IMR-90 (cell line): ENCODE measurements around the gene FARP1. TPM values are rescaled to one million over a fixed set of nuclear protein-coding genes. Genes with fewer than 3 reads are reported as not detected.

Experiments used
- ATAC-seq: fragments of 200-7000 bp; cut with Tn5 transposase; 2 replicates; pipeline ENCODE4 v1.9.1; 2020; ENCODE audit warnings: low read depth, mild to moderate bottlenecking, moderate library complexity
- BruUV-seq: library from RNA; stranded (reverse); fragments of 400-500 nt; replicated peaks from 2 replicates; lab custom pipeline; 2021; lab: Mats Ljungman, UMichigan
- CTCF ChIA-PET: fragments of 300-600 bp; formaldehyde crosslinking; extraction: SDS; loops from one replicate; lab custom pipeline; 2021; ENCODE audit warnings: antibody characterized with exemption; lab: Yijun Ruan, JAX
- POLR2A ChIA-PET: fragments of 300-600 bp; sonication (Branson Sonifier 250); formaldehyde crosslinking; loops from one replicate; lab custom pipeline; 2022; ENCODE audit warnings: antibody characterized with exemption; ENCODE audit not compliant: unreplicated experiment; lab: Charles Lee
- DNase-seq: peaks from one replicate; pipeline ENCODE4 v3.0.0; 2013
- H2AFZ ChIP-seq: replicated peaks from 2 replicates; pipeline ENCODE3; 2013; ENCODE audit warnings: low read length, mild to moderate bottlenecking; ENCODE audit not compliant: poor library complexity
- H2AK5ac ChIP-seq: 2 replicates; pipeline ENCODE4 v1.6.1; 2013; ENCODE audit warnings: low read depth, low read length, inconsistent platforms
- H2AK9ac ChIP-seq: replicated peaks from 2 replicates; pipeline ENCODE3; 2013; ENCODE audit warnings: mild to moderate bottlenecking, low read depth, low read length, moderate library complexity; ENCODE audit not compliant: poor library complexity
- H2BK120ac ChIP-seq: 2 replicates; pipeline ENCODE4 v1.6.1; 2013; ENCODE audit warnings: low read depth, low read length, inconsistent platforms
- H2BK15ac ChIP-seq: 3 replicates; pipeline ENCODE4 v1.6.1; 2013; ENCODE audit warnings: low read depth, low read length, inconsistent platforms
- H2BK20ac ChIP-seq: 2 replicates; pipeline ENCODE4 v1.6.1; 2013; ENCODE audit warnings: low read depth, mild to moderate bottlenecking, inconsistent platforms, low read length, moderate library complexity
- H2BK5ac ChIP-seq: 2 replicates; pipeline ENCODE4 v1.6.1; 2013; ENCODE audit warnings: mild to moderate bottlenecking, low read depth, low read length, inconsistent platforms; ENCODE audit not compliant: poor library complexity, severe bottlenecking
- H3K14ac ChIP-seq: replicated peaks from 2 replicates; pipeline ENCODE4 v1.6.1; 2013; ENCODE audit warnings: low read depth, low read length, inconsistent platforms
- H3K18ac ChIP-seq: 2 replicates; pipeline ENCODE4 v1.6.1; 2013; ENCODE audit warnings: low read depth, low read length, control low read depth
- H3K23ac ChIP-seq: 2 replicates; pipeline ENCODE4 v1.6.1; 2013; ENCODE audit warnings: low read depth, low read length, inconsistent platforms
- H3K27ac ChIP-seq: 2 replicates; pipeline ENCODE4 v1.5.1; 2013; ENCODE audit warnings: mild to moderate bottlenecking, control low read depth, low read length; ENCODE audit not compliant: insufficient read depth
- H3K27me3 ChIP-seq: 2 replicates; pipeline ENCODE4 v1.6.1; 2013; ENCODE audit warnings: low read length; ENCODE audit not compliant: control insufficient read depth, insufficient read depth
- H3K36me3 ChIP-seq: 2 replicates; pipeline ENCODE4 v1.6.1; 2013; ENCODE audit warnings: low read length, mixed read lengths; ENCODE audit not compliant: control insufficient read depth, insufficient read depth
- H3K4ac ChIP-seq: 2 replicates; pipeline ENCODE4 v1.6.1; 2013; ENCODE audit warnings: low read depth, low read length, inconsistent platforms
- H3K4me1 ChIP-seq: 2 replicates; pipeline ENCODE4 v1.6.1; 2013; ENCODE audit warnings: low read length, mixed read lengths; ENCODE audit not compliant: control insufficient read depth, insufficient read depth
- H3K4me2 ChIP-seq: 2 replicates; pipeline ENCODE4 v1.6.1; 2013; ENCODE audit warnings: low read depth, mild to moderate bottlenecking, control low read depth, low read length, moderate library complexity
- H3K4me3 ChIP-seq: 2 replicates; pipeline ENCODE4 v1.5.1; 2013; ENCODE audit warnings: low read depth, mild to moderate bottlenecking, control low read depth, low read length, moderate library complexity; ENCODE audit not compliant: insufficient read depth
- H3K56ac ChIP-seq: 2 replicates; pipeline ENCODE4 v1.6.1; 2013; ENCODE audit warnings: low read length, inconsistent platforms; ENCODE audit not compliant: insufficient read depth; ENCODE audit errors: extremely low read depth
- H3K79me1 ChIP-seq, 2 experiments: 2 replicates each; pipeline ENCODE4 v1.6.1; 2013; ENCODE audit warnings: low read length in 2 of 2, inconsistent platforms in 1 of 2, low read depth in 1 of 2
- H3K9ac ChIP-seq: 2 replicates; pipeline ENCODE4 v1.6.1; 2013; ENCODE audit warnings: low read depth, low read length, control low read depth
- H3K9me1 ChIP-seq: 2 replicates; pipeline ENCODE4 v1.6.1; 2013; ENCODE audit warnings: low read length, inconsistent platforms; ENCODE audit not compliant: insufficient read depth
- H3K9me3 ChIP-seq: 2 replicates; pipeline ENCODE4 v1.6.1; 2013; ENCODE audit warnings: low read length; ENCODE audit not compliant: control insufficient read depth, insufficient read depth
- H4K20me1 ChIP-seq: 2 replicates; pipeline ENCODE4 v1.6.1; 2013; ENCODE audit warnings: low read length, inconsistent platforms; ENCODE audit not compliant: insufficient read depth
- H4K5ac ChIP-seq: 2 replicates; pipeline ENCODE4 v1.6.1; 2013; ENCODE audit warnings: mild to moderate bottlenecking, low read depth, low read length, control low read depth
- H4K8ac ChIP-seq, 2 experiments: 2 replicates each; pipeline ENCODE4 v1.6.1; 2013; ENCODE audit warnings: low read depth in 2 of 2, low read length in 2 of 2, control low read depth in 1 of 2, inconsistent platforms in 1 of 2
- H4K91ac ChIP-seq: 2 replicates; pipeline ENCODE4 v1.6.1; 2013; ENCODE audit warnings: low read depth, low read length, inconsistent platforms; ENCODE audit not compliant: insufficient read depth
- BHLHE40 ChIP-seq: fragments of 150-350 bp; IDR thresholded peaks from 2 replicates; pipeline ENCODE4 v1.6.1; 2016; ENCODE audit warnings: mild to moderate bottlenecking, low read depth, low read length
- CEBPB ChIP-seq: IDR thresholded peaks from 2 replicates; pipeline ENCODE4 v1.6.1; 2012; ENCODE audit warnings: low read depth, low read length, improper control_type of control experiment
- CHD1 ChIP-seq: IDR thresholded peaks from 2 replicates; pipeline ENCODE4 v1.6.1; 2012; ENCODE audit warnings: low read depth, low read length, improper control_type of control experiment
- FOS ChIP-seq: fragments of 150-350 bp; IDR thresholded peaks from 2 replicates; pipeline ENCODE4 v1.6.1; 2016; ENCODE audit warnings: low read depth, low read length
- MAFK ChIP-seq: IDR thresholded peaks from 2 replicates; pipeline ENCODE4 v1.6.1; 2012; ENCODE audit warnings: low read depth, low read length, improper control_type of control experiment
- MAZ ChIP-seq: IDR thresholded peaks from 2 replicates; pipeline ENCODE4 v1.6.1; 2012; ENCODE audit warnings: low read depth, mild to moderate bottlenecking, low read length, improper control_type of control experiment, moderate library complexity, borderline replicate concordance
- MXI1 ChIP-seq: IDR thresholded peaks from 2 replicates; pipeline ENCODE4 v1.6.1; 2012; ENCODE audit warnings: low read depth, mild to moderate bottlenecking, low read length, moderate library complexity, borderline replicate concordance
- NFE2L2 ChIP-seq: fragments of 150-350 bp; IDR thresholded peaks from 2 replicates; pipeline ENCODE4 v1.6.1; 2016; ENCODE audit warnings: low read depth, mild to moderate bottlenecking, low read length
- POLR2A ChIP-seq: IDR thresholded peaks from 2 replicates; pipeline ENCODE4 v1.6.1; 2012; ENCODE audit warnings: mild to moderate bottlenecking, low read depth, low read length
- RCOR1 ChIP-seq: IDR thresholded peaks from 2 replicates; pipeline ENCODE4 v1.6.1; 2012; ENCODE audit warnings: mild to moderate bottlenecking, low read length, improper control_type of control experiment; ENCODE audit not compliant: insufficient replicate concordance
- RFX5 ChIP-seq: IDR thresholded peaks from 2 replicates; pipeline ENCODE4 v1.8.0; 2012; ENCODE audit warnings: low read depth, mild to moderate bottlenecking, low read length, moderate library complexity
- USF2 ChIP-seq: fragments of 150-350 bp; IDR thresholded peaks from 2 replicates; pipeline ENCODE4 v1.6.1; 2017; ENCODE audit warnings: mild to moderate bottlenecking, antibody characterized with exemption, low read length, low read depth
- WGBS, 2 experiments: methylation state at CpG; one replicate each; pipeline versions ENCODE4 v1.1.5 to v1.1.7; 2013; ENCODE audit warnings: missing lambda C conversion rate in 2 of 2; ENCODE audit not compliant: insufficient read length in 1 of 2; ENCODE audit errors: extremely low coverage in 2 of 2; 5-methylcytosine and 5-hydroxymethylcytosine counted together
- dilution Hi-C: fragments of 300-500 bp; cut with HindIII; formaldehyde crosslinking; loops from one replicate; pipeline ENCODE4 v1.14.3; 2018; ENCODE audit warnings: low sequenced_read_pairs; ENCODE audit not compliant: unreplicated experiment
- in situ Hi-C: fragments of 300-500 bp; cut with MboI; formaldehyde crosslinking; loops from 3 replicates; pipeline ENCODE4 v1.14.3; 2019; ENCODE audit warnings: low sequenced_read_pairs, inconsistent platforms, mixed read lengths
- intact Hi-C: fragments of 100-400 bp; cut with micrococcal nuclease; formaldehyde crosslinking; loops from 2 replicates; pipeline ENCODE4 v1.10.0; 2022
- polyA plus RNA-seq, 3 experiments: library from polyadenylated mRNA; depleted of rRNA; stranded (reverse); fragments of >200 nt; gene quantifications; 2 replicates each; pipeline ENCODE4 v1.2.3, GENCODE V29; 2012; ENCODE audit warnings: low replicate concordance in 1 of 3
- total RNA-seq: library from RNA; depleted of rRNA; stranded (reverse); fragments of >200 nt; gene quantifications from 2 replicates; pipeline ENCODE4 v1.2.3, GENCODE V29; 2012
- TF ChIP-seq, protein P1 (sequence below): fragments of 150-350 bp; IDR thresholded peaks from 2 replicates; pipeline ENCODE4 v1.6.1; 2016; ENCODE audit warnings: low read depth, mild to moderate bottlenecking, low read length, moderate library complexity, borderline replicate concordance
- TF ChIP-seq, protein P2 (sequence below): conservative IDR thresholded peaks from 2 replicates; pipeline ENCODE4 v1.5.1; 2012; ENCODE audit warnings: mild to moderate bottlenecking, low read depth, low read length, improper control_type of control experiment

The FARP1 gene
- total and polyA plus RNA-seq, 2 of the 4 experiments (the other 2 are of a cell fraction), result 39.6 to 57.0 TPM

DNA sequence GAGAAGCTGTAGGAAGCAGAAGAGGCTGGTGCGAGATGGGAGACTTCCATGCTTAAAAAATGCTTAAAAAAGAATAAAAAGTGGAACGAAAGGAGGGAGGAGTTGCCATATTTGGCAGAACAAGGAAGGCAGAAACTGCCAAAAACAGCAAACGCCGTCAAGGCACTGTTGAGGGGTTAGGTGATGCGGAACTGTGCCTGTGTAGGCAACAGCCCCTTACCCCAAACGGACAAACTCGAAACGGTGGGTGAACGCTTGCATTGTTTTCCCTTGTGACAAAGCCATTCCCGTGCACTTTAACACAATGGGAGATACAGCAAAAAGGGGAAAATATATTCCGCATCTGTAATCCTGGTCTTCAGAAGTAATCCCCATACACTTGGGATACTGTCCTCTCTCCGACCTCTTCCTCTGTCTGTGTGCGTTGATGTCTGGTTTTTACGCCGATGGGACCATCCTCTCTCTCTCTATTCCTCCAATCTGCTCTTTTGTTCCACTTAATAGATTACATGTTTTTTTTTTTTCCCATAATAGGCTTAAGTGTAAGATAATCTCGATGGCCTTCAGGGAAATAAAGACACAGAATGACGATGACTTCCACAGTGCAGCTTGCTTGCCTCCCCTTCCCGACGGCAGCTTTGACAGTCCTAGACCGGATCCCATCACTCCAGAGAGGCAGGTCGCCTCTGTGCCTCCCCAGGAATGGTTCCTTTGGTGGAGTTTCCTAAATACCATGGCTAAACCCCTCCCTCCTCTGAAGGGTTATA lies 166.9 kb downstream of the FARP1 start:
- Histone ChIP-seq H2BK20ac (no peak overlapping the region; the same call in 1 of the 2 replicates), H2BK5ac (no peak overlapping the region), H3K36me3 (peaks cover 12% of the 10 kb centered on the region), H4K91ac (no peak overlapping the region), H3K9me3 (no peaks in the 10 kb centered on the region), H3K9ac (no peak overlapping the region), H4K20me1 (peaks cover 6% of the 10 kb centered on the region; the same call in 1 of the 2 replicates), H3K4me1 (peaks cover 19% of the 10 kb centered on the region), H2AK9ac (no peak overlapping the region), H2AK5ac (peak overlapping the region; percentile 94; the same call in 1 of the 2 replicates), H2AFZ (no peak overlapping the region), H2BK15ac (peak overlapping the region; percentile 9; the same call in 1 of the 3 replicates), H3K9me1 (peaks cover 35% of the 10 kb centered on the region), H3K23ac (peak overlapping the region; percentile 35; the same call in 1 of the 2 replicates), H3K4me2 (no peak overlapping the region), H3K18ac (peak overlapping the region; percentile 38; the same call in 1 of the 2 replicates), H3K56ac (no peak overlapping the region), H3K4me3 (no peak overlapping the region), H3K79me1 (peaks cover 57 to 76% of the 10 kb centered on the region in 2 experiments), H3K4ac (peak overlapping the region; percentile 48; the same call in 1 of the 2 replicates), H3K14ac (0 out of 2 replicates have a peak overlapping the region, but pooled peaks have one; percentile 13), H3K27me3 (no peaks in the 10 kb centered on the region), H3K27ac (peak overlapping the region; percentile 25; the same call in 1 of the 2 replicates), H4K8ac (peak overlapping the region; percentile 20 to 29; a peak in 3 of 4 replicates), H2BK120ac (no peak overlapping the region; the same call in 1 of the 2 replicates), H4K5ac (peak overlapping the region; percentile 82; the same call in 1 of the 2 replicates)
- dilution Hi-C loops (no loop called here), intact Hi-C loops (no loop called here), in situ Hi-C loops (no loop called here)
- WGBS, 2 experiments, result no CpG with 5 or more reads among the region's 21 CpGs
- DNase-seq, result no peak
- TF ChIP-seq, protein P1, sequence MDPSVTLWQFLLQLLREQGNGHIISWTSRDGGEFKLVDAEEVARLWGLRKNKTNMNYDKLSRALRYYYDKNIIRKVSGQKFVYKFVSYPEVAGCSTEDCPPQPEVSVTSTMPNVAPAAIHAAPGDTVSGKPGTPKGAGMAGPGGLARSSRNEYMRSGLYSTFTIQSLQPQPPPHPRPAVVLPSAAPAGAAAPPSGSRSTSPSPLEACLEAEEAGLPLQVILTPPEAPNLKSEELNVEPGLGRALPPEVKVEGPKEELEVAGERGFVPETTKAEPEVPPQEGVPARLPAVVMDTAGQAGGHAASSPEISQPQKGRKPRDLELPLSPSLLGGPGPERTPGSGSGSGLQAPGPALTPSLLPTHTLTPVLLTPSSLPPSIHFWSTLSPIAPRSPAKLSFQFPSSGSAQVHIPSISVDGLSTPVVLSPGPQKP, result no peak
- TF ChIP-seq MXI1 (no peak), BHLHE40 (no peak), RCOR1 (no peak), MAZ (no peak), CHD1 (no peak), MAFK (no peak), RFX5 (no peak), POLR2A (no peak), FOS (no peak), NFE2L2 (no peak), USF2 (no peak), CEBPB (no peak)
- TF ChIP-seq, protein P2, sequence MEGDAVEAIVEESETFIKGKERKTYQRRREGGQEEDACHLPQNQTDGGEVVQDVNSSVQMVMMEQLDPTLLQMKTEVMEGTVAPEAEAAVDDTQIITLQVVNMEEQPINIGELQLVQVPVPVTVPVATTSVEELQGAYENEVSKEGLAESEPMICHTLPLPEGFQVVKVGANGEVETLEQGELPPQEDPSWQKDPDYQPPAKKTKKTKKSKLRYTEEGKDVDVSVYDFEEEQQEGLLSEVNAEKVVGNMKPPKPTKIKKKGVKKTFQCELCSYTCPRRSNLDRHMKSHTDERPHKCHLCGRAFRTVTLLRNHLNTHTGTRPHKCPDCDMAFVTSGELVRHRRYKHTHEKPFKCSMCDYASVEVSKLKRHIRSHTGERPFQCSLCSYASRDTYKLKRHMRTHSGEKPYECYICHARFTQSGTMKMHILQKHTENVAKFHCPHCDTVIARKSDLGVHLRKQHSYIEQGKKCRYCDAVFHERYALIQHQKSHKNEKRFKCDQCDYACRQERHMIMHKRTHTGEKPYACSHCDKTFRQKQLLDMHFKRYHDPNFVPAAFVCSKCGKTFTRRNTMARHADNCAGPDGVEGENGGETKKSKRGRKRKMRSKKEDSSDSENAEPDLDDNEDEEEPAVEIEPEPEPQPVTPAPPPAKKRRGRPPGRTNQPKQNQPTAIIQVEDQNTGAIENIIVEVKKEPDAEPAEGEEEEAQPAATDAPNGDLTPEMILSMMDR, result no peak
- ATAC-seq, result no peak
- no TSS peak for BruUV-seq
- POLR2A ChIA-PET, result no interaction called here
- CTCF ChIA-PET, result no interaction called here
